ENCODE results near the gene SDCBP2. TPM values are rescaled to one million over a fixed set of nuclear protein-coding genes. Genes with fewer than 3 reads are reported as not detected.

Gene SDCBP2
- total RNA-seq, 1 experiment from 2014 or later = 1.9 TPM

DNA sequence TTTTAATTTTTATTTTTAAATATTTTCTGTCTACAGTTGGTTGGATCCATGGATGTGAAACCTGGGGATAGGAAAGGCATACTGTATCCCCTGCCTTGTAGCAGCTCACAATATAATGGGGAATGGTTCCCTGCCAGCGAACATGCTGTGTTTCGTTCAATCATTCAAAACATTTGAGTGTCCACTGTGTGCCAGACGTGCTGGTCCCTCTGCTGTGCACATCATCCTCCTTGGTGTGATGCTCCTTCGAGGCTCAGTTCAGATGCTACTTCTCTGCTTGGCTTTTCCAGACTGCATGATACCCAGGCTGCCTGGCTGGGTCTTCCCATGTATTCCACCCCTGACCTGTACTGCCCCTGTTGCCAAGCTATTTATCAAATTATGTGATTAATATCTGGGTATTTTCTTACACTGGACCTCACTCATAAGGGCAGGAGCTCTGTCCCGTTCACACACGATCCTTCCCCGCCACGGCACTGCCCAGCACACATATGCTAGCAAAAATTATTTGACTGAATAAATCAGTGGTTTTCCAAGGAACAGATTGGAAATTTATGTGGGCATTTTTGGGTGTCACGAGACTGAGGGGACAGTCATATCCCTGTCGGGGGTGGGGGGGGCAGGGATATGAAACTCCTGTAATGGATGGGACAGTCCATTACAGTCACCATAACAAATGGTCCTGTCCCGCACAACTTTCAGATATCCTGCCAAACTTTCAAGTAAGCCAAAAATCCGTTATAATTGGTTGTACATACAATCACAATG lies 4.9 kb downstream of the SDCBP2 start:
- no peak overlapping the region for H3K18ac ChIP-seq (ENCODE audit: insufficient read length, low read depth, low read length)
- no peak overlapping the region for H4K8ac ChIP-seq (replicated peaks; ENCODE audit: insufficient read length, low read depth, low read length)
- Mint-ChIP-seq H3K36me3 (ENCODE audit: insufficient read depth in 1 of 3, low read depth in 3 of 3) (peaks cover 0 to 4% (median 0%) of the 10 kb centered on the region in 3 experiments; a peak in 2 of 7 replicates), H3K9me3 (no peaks in the 10 kb centered on the region), H3K27me3 (ENCODE audit: low read depth) (peaks cover 12% of the 10 kb centered on the region), H3K4me1 (peaks cover 4 to 11% of the 10 kb centered on the region in 2 experiments; a peak in 3 of 4 replicates), H3K27ac (peak overlapping the region in 1 of 3 experiments; percentile 77; a peak in 2 of 7 replicates), H3K4me3 (peak overlapping the region in 1 of 2 experiments; percentile 40; a peak in 2 of 5 replicates)
- H2BK20ac ChIP-seq (ENCODE audit: low read depth, low read length, poor library complexity, severe bottlenecking) = no peak overlapping the region
- no peak overlapping the region for H3K4ac ChIP-seq (ENCODE audit: low read depth, low read length)
- no peak overlapping the region for H3K14ac ChIP-seq (ENCODE audit: insufficient read depth, low read length)
- 0 out of 2 replicates have a peak, but pooled peaks cover 4% of the 10 kb centered on the region for H3K4me1 ChIP-seq (ENCODE audit: insufficient read depth, low read length)
- H2AFZ ChIP-seq (ENCODE audit: low read length) = no peak overlapping the region
- no peak overlapping the region for H3K56ac ChIP-seq (ENCODE audit: insufficient read length, low read depth, low read length)
- no peak overlapping the region for H2BK12ac ChIP-seq (ENCODE audit: insufficient read length, low read depth, low read length)
- H3K27me3 ChIP-seq (ENCODE audit: insufficient read depth, low read length) = no peaks in the 10 kb centered on the region
- TF ChIP-seq, protein P1, sequence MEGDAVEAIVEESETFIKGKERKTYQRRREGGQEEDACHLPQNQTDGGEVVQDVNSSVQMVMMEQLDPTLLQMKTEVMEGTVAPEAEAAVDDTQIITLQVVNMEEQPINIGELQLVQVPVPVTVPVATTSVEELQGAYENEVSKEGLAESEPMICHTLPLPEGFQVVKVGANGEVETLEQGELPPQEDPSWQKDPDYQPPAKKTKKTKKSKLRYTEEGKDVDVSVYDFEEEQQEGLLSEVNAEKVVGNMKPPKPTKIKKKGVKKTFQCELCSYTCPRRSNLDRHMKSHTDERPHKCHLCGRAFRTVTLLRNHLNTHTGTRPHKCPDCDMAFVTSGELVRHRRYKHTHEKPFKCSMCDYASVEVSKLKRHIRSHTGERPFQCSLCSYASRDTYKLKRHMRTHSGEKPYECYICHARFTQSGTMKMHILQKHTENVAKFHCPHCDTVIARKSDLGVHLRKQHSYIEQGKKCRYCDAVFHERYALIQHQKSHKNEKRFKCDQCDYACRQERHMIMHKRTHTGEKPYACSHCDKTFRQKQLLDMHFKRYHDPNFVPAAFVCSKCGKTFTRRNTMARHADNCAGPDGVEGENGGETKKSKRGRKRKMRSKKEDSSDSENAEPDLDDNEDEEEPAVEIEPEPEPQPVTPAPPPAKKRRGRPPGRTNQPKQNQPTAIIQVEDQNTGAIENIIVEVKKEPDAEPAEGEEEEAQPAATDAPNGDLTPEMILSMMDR (conservative IDR thresholded peaks at IDR 0.05) = no peak
- no peak overlapping the region for H4K91ac ChIP-seq (ENCODE audit: insufficient read length, low read depth, low read length)
- no peak overlapping the region for H3K4me2 ChIP-seq (ENCODE audit: insufficient read depth, insufficient read length, low read length)
- no peak overlapping the region for H4K5ac ChIP-seq (ENCODE audit: insufficient read length, low read depth, low read length)
- DNase-seq = no peak
- no peak overlapping the region for H2AK5ac ChIP-seq (ENCODE audit: insufficient read length, low read length)
- no peak overlapping the region for H3K9ac ChIP-seq (ENCODE audit: extremely low read depth, insufficient read length, low read length)
- H3K9me3 ChIP-seq (ENCODE audit: control insufficient read depth, low read depth, low read length) = no peaks in the 10 kb centered on the region
- no peaks in the 10 kb centered on the region for H4K20me1 ChIP-seq (ENCODE audit: control insufficient read depth, insufficient read depth, insufficient read length)
- no peak overlapping the region for H3T11ph ChIP-seq (ENCODE audit: low read length)
- no peak overlapping the region for H2BK5ac ChIP-seq (ENCODE audit: insufficient read length, low read length)
- no peak overlapping the region for H2BK15ac ChIP-seq (ENCODE audit: low read depth, low read length)
- H3K79me1 ChIP-seq (ENCODE audit: insufficient read depth, low read depth, low read length, poor library complexity, severe bottlenecking) = peaks cover 11% of the 10 kb centered on the region
- H3K79me2 ChIP-seq (ENCODE audit: insufficient read depth, low read length) = peaks cover 6% of the 10 kb centered on the region; the same call in 1 of the 2 replicates
- WGBS (ENCODE audit: extremely low coverage, insufficient read length, low lambda C conversion rate) = no CpG with 5 or more reads among the region's 12 CpGs
- H3K23me2 ChIP-seq (ENCODE audit: insufficient read length, low read depth, low read length, poor library complexity, severe bottlenecking) = peaks cover 9% of the 10 kb centered on the region
- H3K23ac ChIP-seq (ENCODE audit: insufficient read length, low read depth, low read length) = no peak overlapping the region
- H2BK120ac ChIP-seq (ENCODE audit: low read depth, low read length, poor library complexity, severe bottlenecking) = no peak overlapping the region
- H3K27ac ChIP-seq (ENCODE audit: insufficient read length, low read depth, low read length) = no peak overlapping the region

All from H9 (cell line).